Activated CD4-positive, alpha-beta T cell treated with anti-CD3 and anti-CD28 coated beads, Interleukin-2, amount 10 ng/mL, durations not matched to agents 7 days and 5 days (primary cell): Measurements from ENCODE around the gene YWHAE. TPM values are rescaled to one million over a fixed set of nuclear protein-coding genes. Genes with fewer than 3 reads are reported as not detected.
"Not testable (repeated sequence)": the region's sequence is repeated elsewhere in the genome, so short reads cannot be mapped to it uniquely, and the experiment has no call there.

Experiments used
- CTCF ChIA-PET: fragments of 350-600 bp; sonication (Branson Sonifier 250); formaldehyde crosslinking; loops from one replicate; lab custom pipeline; 2021; ENCODE audit warnings: antibody characterized with exemption; lab: Charles Lee
- POLR2A ChIA-PET: fragments of 350-600 bp; sonication (Branson Sonifier 250); formaldehyde crosslinking; loops from one replicate; lab custom pipeline; 2021; ENCODE audit warnings: antibody characterized with exemption; lab: Charles Lee
- DNase-seq: peaks from one replicate; pipeline ENCODE4 v3.0.0-alpha.2; 2020
- H3K27ac Mint-ChIP-seq: one replicate; pipeline ENCODE4 v1.8.0; 2021; ENCODE audit warnings: mild to moderate bottlenecking, moderate library complexity, mixed read lengths
- H3K27me3 Mint-ChIP-seq: one replicate; pipeline ENCODE4 v1.8.0; 2021; ENCODE audit warnings: mixed read lengths
- H3K36me3 Mint-ChIP-seq: one replicate; pipeline ENCODE4 v1.8.0; 2021; ENCODE audit warnings: low read depth, mixed read lengths
- H3K4me1 Mint-ChIP-seq: one replicate; pipeline ENCODE4 v1.8.0; 2021; ENCODE audit warnings: mixed read lengths
- H3K4me3 Mint-ChIP-seq: one replicate; pipeline ENCODE4 v1.8.0; 2021; ENCODE audit warnings: mild to moderate bottlenecking, moderate library complexity, mixed read lengths
- H3K9me3 Mint-ChIP-seq: one replicate; pipeline ENCODE4 v1.8.0; 2021; ENCODE audit warnings: mixed read lengths
- total RNA-seq, 2 experiments: library from RNA; stranded (reverse); gene quantifications; one replicate each; pipeline ENCODE4 v1.2.3, GENCODE V29; 2021

Gene YWHAE
- total RNA-seq, result 100 to 1,000 TPM; 340 to 435 TPM

DNA sequence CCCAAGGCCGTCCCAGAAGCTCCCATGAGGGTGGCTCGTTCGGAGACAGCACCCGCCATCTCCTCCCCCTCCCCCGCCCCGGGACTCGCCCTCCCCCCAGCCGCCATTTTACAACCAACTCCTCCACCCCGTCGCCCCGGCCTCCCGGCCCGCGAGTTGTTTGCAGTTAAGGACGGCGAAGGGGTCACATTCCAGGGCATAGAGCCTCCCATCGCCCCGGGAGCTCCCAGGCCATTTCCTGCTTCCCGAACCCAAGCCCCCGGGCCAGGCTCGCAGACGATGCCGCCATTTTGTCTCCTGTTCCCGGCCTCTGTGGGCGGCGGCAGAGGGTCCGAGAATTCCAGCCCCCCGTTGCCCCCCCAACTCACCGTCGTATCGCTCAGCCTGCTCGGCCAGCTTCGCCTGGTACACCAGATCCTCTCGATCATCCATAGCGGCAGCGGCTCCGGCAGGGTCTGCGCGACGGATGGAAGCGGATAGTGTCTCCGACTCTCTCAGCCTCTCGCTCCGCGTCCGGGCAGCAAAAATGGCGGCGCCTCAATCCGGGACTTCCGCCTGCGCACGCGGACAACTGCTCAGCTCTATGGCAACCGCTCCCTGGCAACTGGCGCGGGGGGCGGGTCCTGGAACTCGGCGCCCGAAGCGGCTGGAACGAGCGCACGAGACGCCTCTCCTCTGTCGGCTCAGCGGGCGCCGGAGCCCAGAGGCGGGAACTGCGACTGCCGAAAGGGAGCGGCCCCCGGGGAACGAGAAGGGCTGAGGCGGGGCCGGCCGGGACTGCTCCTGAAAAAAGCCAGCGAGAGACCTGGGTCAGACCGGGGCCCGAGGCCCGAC is at the start of gene YWHAE:
YWHAE (minus strand) TSS at position 544 of the 834 bp plus-strand sequence; CDS start at position 432, 112 bp downstream.
- Mint-ChIP-seq H3K36me3 (peaks cover 27% of the 10 kb centered on the region), H3K4me1 (peaks cover 26% of the 10 kb centered on the region), H3K9me3 (no peaks in the 10 kb centered on the region), H3K27ac (peak within 1 kb of the TSS; percentile 99), H3K27me3 (no peaks in the 10 kb centered on the region), H3K4me3 (peak within 1 kb of the TSS; percentile 100)
- ChIA-PET CTCF (interaction anchor here (0.6 to 1.4 kb wide), 7 partner anchors 8 to 116 kb away, joined by 3 to 6 read pairs (median 3); no protein-coding TSS in a partner anchor), POLR2A (interaction anchor here (0.6 to 0.9 kb wide), 3 partner anchors 41 to 53 kb away, joined by 3 to 6 read pairs (median 3); no protein-coding TSS in a partner anchor)
- DNase-seq, result peak; percentile 96

DNA sequence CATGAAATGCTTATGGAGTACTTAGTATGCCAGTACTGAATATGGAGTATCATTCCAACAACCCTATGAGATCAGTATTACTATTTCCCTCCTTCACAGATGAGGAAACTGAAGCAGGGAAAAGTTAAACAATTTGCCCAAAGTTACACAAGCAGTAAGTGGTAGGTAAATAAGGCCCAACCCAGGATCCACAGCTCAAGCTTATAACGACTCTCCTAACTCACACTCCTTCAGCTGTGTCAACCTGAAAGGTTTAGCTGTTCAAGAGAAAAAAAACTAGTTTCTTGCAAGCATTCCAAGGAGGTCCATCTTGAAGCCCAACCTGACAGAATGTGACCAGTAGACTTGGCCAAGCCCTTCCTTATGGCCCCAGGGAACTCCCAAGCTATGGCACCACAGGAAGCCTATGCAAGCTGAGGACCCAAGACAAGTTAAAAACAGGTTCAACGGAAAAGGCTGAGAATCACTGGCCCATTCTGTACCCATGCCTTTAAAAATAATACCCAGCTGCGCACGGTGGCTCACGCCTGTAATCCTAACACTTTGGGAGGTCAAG is 49.5 kb upstream of the YWHAE start:
- H3K27ac Mint-ChIP-seq, result no peak overlapping the region
- POLR2A ChIA-PET, result no interaction called here
- H3K9me3 Mint-ChIP-seq, result no peaks in the 10 kb centered on the region

GRCh38 chr17:1447052-1447451 is 47.0 kb upstream of the YWHAE start:
- no peak overlapping the region for H3K4me3 Mint-ChIP-seq
- CTCF ChIA-PET, result interaction anchor here (0.7 kb wide), 1 partner anchor 40 kb away, joined by 3 read pairs; no protein-coding TSS in a partner anchor
- peaks cover 36% of the 10 kb centered on the region for H3K4me1 Mint-ChIP-seq
- no peaks in the 10 kb centered on the region for H3K27me3 Mint-ChIP-seq
- peak overlapping the region; percentile 50 for H3K27ac Mint-ChIP-seq
- no peaks in the 10 kb centered on the region for H3K9me3 Mint-ChIP-seq
- no peak for DNase-seq
- peaks cover 13% of the 10 kb centered on the region for H3K36me3 Mint-ChIP-seq
- POLR2A ChIA-PET, result interaction anchor here (0.6 kb wide), 1 partner anchor 71 kb away, joined by 7 read pairs; no protein-coding TSS in a partner anchor

More for the DNA sequence above, 49.5 kb upstream of the YWHAE start:
- no peak overlapping the region for H3K4me3 Mint-ChIP-seq
- H3K4me1 Mint-ChIP-seq, result peaks cover 54% of the 10 kb centered on the region
- H3K27me3 Mint-ChIP-seq, result no peaks in the 10 kb centered on the region
- CTCF ChIA-PET, result interaction anchor here (1.1 to 2.2 kb wide), 3 partner anchors 11 to 21 kb away, joined by 3 to 5 read pairs (median 3); no protein-coding TSS in a partner anchor
- H3K36me3 Mint-ChIP-seq, result peaks cover 27% of the 10 kb centered on the region
- DNase-seq, result no peak

DNA sequence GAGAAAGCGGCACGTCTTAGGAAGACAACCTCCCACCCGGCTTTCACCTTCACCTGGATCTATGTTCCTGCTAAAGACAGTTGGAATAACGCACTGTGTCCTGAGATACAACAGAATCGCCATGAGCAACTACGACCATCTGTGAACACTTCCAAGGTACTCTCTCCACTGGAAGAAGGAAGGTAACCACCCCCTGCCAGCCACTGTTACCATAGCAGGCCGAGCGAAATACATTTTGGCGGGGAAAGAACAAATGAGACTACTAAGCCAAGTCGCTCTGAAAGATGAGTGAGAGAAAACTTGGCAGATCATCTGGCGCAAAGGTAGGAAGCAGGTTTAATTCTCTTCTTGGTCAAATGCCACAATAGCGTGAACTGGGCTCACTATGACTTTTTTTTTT is 46.2 kb upstream of the YWHAE start:
- Mint-ChIP-seq H3K27ac (no peak overlapping the region), H3K4me3 (no peak overlapping the region)

GRCh38 chr17:1445695-1446094 is 45.7 kb upstream of the YWHAE start:
- H3K27ac Mint-ChIP-seq, H3K9me3 Mint-ChIP-seq, DNase-seq, H3K27me3 Mint-ChIP-seq, H3K4me3 Mint-ChIP-seq, CTCF ChIA-PET, POLR2A ChIA-PET: not testable (repeated sequence)
- peaks cover 31% of the 10 kb centered on the region for H3K4me1 Mint-ChIP-seq
- H3K36me3 Mint-ChIP-seq, result peaks cover 10% of the 10 kb centered on the region

More for the DNA sequence above, 46.2 kb upstream of the YWHAE start:
- Mint-ChIP-seq H3K36me3 (peaks cover 10% of the 10 kb centered on the region), H3K4me1 (peaks cover 31% of the 10 kb centered on the region), H3K9me3 (no peaks in the 10 kb centered on the region), H3K27me3 (no peaks in the 10 kb centered on the region)
- DNase-seq, result no peak
- POLR2A ChIA-PET, result no interaction called here
- CTCF ChIA-PET, result interaction anchor here (0.7 kb wide), 2 partner anchors 41 to 141 kb away, joined by 3 read pairs; no protein-coding TSS in a partner anchor

DNA sequence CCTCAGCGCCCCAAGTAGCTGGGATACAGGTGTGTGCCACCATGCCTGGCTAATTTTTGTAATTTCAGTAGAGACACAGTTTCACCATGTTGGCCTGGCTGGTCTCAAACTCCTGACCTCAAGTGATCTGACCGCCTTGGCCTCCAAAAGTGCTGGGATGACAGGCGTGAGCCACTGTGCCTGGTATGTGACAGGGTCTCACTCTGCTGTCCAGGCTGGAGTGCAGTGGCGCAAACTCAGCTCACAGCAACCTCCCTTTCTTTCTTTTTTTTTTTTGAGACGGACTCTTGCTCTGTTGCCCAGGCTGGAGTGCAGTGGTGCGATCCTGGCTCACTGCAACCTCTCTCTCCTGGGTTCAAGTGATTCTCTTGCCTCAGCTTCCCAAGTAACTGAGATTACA is 42.7 kb upstream of the YWHAE start:
- CTCF ChIA-PET, result not testable (repeated sequence)

GRCh38 chr17:1442187-1442586 is 42.2 kb upstream of the YWHAE start:
- Mint-ChIP-seq H3K27ac (no peak overlapping the region), H3K4me3 (no peak overlapping the region), H3K9me3 (no peaks in the 10 kb centered on the region), H3K4me1 (peaks cover 16% of the 10 kb centered on the region), H3K36me3 (peaks cover 9% of the 10 kb centered on the region), H3K27me3 (no peaks in the 10 kb centered on the region)
- ChIA-PET CTCF (interaction anchor here (1.1 kb wide), 1 partner anchor 293 kb away, joined by 4 read pairs; no protein-coding TSS in a partner anchor), POLR2A (interaction anchor here (0.7 kb wide), 1 partner anchor 333 kb away, joined by 12 read pairs; no protein-coding TSS in a partner anchor)
- DNase-seq, result no peak

More for the DNA sequence above, 42.7 kb upstream of the YWHAE start:
- not testable (repeated sequence) for H3K36me3 Mint-ChIP-seq, DNase-seq, H3K27ac Mint-ChIP-seq, H3K4me3 Mint-ChIP-seq, H3K9me3 Mint-ChIP-seq, H3K27me3 Mint-ChIP-seq
- POLR2A ChIA-PET, result interaction anchor here (0.7 kb wide), 2 partner anchors 116 to 334 kb away, joined by 4 to 12 read pairs; no protein-coding TSS in a partner anchor
- peaks cover 20% of the 10 kb centered on the region for H3K4me1 Mint-ChIP-seq

GRCh38 chr17:1440921-1441320 is 40.9 kb upstream of the YWHAE start:
- POLR2A ChIA-PET, result interaction anchor here (0.6 kb wide), 1 partner anchor 8 kb away, joined by 6 read pairs; no protein-coding TSS in a partner anchor
- H3K27me3 Mint-ChIP-seq, result no peaks in the 10 kb centered on the region
- H3K36me3 Mint-ChIP-seq, result peaks cover 9% of the 10 kb centered on the region
- no peak for DNase-seq
- no peak overlapping the region for H3K4me3 Mint-ChIP-seq
- no peaks in the 10 kb centered on the region for H3K9me3 Mint-ChIP-seq
- H3K4me1 Mint-ChIP-seq, result peaks cover 6% of the 10 kb centered on the region
- CTCF ChIA-PET, result interaction anchor here (0.6 to 1.1 kb wide), 2 partner anchors 13 to 292 kb away, joined by 3 to 4 read pairs; no protein-coding TSS in a partner anchor
- H3K27ac Mint-ChIP-seq, result no peak overlapping the region

GRCh38 chr17:1438593-1439083 is 38.6 kb upstream of the YWHAE start:
- no peaks in the 10 kb centered on the region for H3K9me3 Mint-ChIP-seq
- no peak overlapping the region for H3K27ac Mint-ChIP-seq
- ChIA-PET POLR2A (no interaction called here), CTCF (interaction anchor here (0.7 to 1.3 kb wide), 3 partner anchors 11 to 73 kb away, joined by 3 to 6 read pairs (median 3); partner anchors contain the start of gene CRK)
- no peaks in the 10 kb centered on the region for H3K27me3 Mint-ChIP-seq
- peaks cover 6% of the 10 kb centered on the region for H3K4me1 Mint-ChIP-seq
- no peak for DNase-seq
- no peak overlapping the region for H3K4me3 Mint-ChIP-seq
- H3K36me3 Mint-ChIP-seq, result peaks cover 22% of the 10 kb centered on the region

GRCh38 chr17:1435326-1435725 is 35.3 kb upstream of the YWHAE start:
- ChIA-PET POLR2A (no interaction called here), CTCF (interaction anchor here (0.6 to 1.3 kb wide), 2 partner anchors 30 to 38 kb away, joined by 3 read pairs; no protein-coding TSS in a partner anchor)
- H3K9me3 Mint-ChIP-seq, result no peaks in the 10 kb centered on the region
- peaks cover 30% of the 10 kb centered on the region for H3K36me3 Mint-ChIP-seq
- peak overlapping the region; percentile 13 for H3K27ac Mint-ChIP-seq
- no peak for DNase-seq
- peaks cover 15% of the 10 kb centered on the region for H3K4me1 Mint-ChIP-seq
- no peaks in the 10 kb centered on the region for H3K27me3 Mint-ChIP-seq
- H3K4me3 Mint-ChIP-seq, result no peak overlapping the region

GRCh38 chr17:1434150-1434549 is 34.1 kb upstream of the YWHAE start:
- Mint-ChIP-seq H3K4me1 (peaks cover 13% of the 10 kb centered on the region), H3K4me3 (no peak overlapping the region), H3K27ac (no peak overlapping the region), H3K9me3 (no peaks in the 10 kb centered on the region), H3K36me3 (peaks cover 33% of the 10 kb centered on the region), H3K27me3 (no peaks in the 10 kb centered on the region)
- ChIA-PET POLR2A (no interaction called here), CTCF (interaction anchor here (0.5 to 1.3 kb wide), 2 partner anchors 18 to 29 kb away, joined by 3 read pairs; no protein-coding TSS in a partner anchor)
- DNase-seq, result no peak

GRCh38 chr17:1431631-1432104 is 31.6 kb upstream of the YWHAE start:
- no peak overlapping the region for H3K27ac Mint-ChIP-seq
- peaks cover 9% of the 10 kb centered on the region for H3K4me1 Mint-ChIP-seq
- no peaks in the 10 kb centered on the region for H3K9me3 Mint-ChIP-seq
- ChIA-PET CTCF (no interaction called here), POLR2A (no interaction called here)
- no peak overlapping the region for H3K4me3 Mint-ChIP-seq
- peaks cover 28% of the 10 kb centered on the region for H3K36me3 Mint-ChIP-seq
- H3K27me3 Mint-ChIP-seq, result no peaks in the 10 kb centered on the region
- no peak for DNase-seq
